ENCODE data around the gene LGALS8. TPM values are rescaled to one million over a fixed set of nuclear protein-coding genes. Genes with fewer than 3 reads are reported as not detected.

Gene LGALS8
- total and polyA plus RNA-seq, 8 donors: 18.5 to 55.1 (median 27.2) TPM

DNA sequence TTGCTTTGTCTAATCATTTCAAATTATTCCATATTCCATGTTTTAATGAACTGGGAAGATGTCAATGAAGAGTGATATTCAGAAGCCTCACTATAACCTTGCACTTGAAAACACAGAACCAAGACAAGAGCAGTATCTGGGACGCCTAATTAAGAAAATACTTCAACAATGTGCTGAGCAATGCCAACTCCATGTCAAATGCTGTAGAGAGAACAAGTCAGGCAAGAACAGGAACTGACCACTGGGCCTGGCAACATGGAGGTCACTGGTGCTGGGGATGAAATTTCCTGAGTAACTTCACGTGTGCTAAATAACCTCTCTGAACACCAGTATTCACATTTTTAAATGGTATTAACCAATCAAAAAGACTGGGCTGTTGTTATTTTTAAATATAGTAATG is 57.7 kb downstream of the LGALS8 start:
- Histone ChIP-seq H3K36me3 (peaks cover 0 to 49% (median 24%) of the 10 kb centered on the region in 3 donors), H3K4me3 (no peak overlapping the region), H3K27ac (no peak overlapping the region), H3K9me3 (no peaks in the 10 kb centered on the region), H3K27me3 (no peaks in the 10 kb centered on the region), H3K4me1 (no peaks in the 10 kb centered on the region)
- no peak for ATAC-seq
- FAIRE-seq: no peak
- intact Hi-C loops (cut with DNase I): no loop called here
- 82 to 87% methylated on average over 2 of the region's 2 CpGs for WGBS, 2 donors
- TF ChIP-seq, protein P1, sequence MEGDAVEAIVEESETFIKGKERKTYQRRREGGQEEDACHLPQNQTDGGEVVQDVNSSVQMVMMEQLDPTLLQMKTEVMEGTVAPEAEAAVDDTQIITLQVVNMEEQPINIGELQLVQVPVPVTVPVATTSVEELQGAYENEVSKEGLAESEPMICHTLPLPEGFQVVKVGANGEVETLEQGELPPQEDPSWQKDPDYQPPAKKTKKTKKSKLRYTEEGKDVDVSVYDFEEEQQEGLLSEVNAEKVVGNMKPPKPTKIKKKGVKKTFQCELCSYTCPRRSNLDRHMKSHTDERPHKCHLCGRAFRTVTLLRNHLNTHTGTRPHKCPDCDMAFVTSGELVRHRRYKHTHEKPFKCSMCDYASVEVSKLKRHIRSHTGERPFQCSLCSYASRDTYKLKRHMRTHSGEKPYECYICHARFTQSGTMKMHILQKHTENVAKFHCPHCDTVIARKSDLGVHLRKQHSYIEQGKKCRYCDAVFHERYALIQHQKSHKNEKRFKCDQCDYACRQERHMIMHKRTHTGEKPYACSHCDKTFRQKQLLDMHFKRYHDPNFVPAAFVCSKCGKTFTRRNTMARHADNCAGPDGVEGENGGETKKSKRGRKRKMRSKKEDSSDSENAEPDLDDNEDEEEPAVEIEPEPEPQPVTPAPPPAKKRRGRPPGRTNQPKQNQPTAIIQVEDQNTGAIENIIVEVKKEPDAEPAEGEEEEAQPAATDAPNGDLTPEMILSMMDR (IDR thresholded peaks at IDR 0.05): no peak
- DNase-seq: no peak

DNA sequence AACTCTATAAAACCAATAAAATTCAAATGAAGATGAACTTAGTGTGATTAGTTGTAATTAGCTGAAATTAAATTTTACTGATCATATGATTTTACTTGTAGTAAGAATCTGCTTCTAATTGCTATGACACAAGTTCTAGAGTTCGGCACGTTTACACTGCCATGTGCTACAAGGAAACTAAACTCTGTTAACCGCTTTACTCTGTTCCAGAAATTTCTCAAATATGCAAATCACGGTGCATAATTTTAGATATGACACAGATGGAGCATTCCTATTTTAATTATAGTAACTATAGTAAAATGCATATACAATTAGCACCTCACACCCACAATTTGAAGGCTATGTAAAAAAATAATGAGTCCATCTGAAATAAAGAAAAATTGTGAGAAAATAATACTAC is 65.7 kb downstream of the LGALS8 start:
- intact Hi-C loops (cut with DNase I): no loop called here
- H3K9me3 ChIP-seq: no peaks in the 10 kb centered on the region
- WGBS, 2 donors: 91 to 94% methylated on average over 4 of the region's 4 CpGs
- ATAC-seq (no peak), DNase-seq (no peak), FAIRE-seq (peak; percentile 29)
- H3K4me3 ChIP-seq: no peak overlapping the region
- TF ChIP-seq, protein P1 (IDR thresholded peaks at IDR 0.05): no peak
- H3K27me3 ChIP-seq: no peaks in the 10 kb centered on the region
- peaks cover 0 to 63% (median 13%) of the 10 kb centered on the region in 3 donors for H3K36me3 ChIP-seq
- no peak overlapping the region for H3K27ac ChIP-seq
- H3K4me1 ChIP-seq: no peaks in the 10 kb centered on the region

DNA sequence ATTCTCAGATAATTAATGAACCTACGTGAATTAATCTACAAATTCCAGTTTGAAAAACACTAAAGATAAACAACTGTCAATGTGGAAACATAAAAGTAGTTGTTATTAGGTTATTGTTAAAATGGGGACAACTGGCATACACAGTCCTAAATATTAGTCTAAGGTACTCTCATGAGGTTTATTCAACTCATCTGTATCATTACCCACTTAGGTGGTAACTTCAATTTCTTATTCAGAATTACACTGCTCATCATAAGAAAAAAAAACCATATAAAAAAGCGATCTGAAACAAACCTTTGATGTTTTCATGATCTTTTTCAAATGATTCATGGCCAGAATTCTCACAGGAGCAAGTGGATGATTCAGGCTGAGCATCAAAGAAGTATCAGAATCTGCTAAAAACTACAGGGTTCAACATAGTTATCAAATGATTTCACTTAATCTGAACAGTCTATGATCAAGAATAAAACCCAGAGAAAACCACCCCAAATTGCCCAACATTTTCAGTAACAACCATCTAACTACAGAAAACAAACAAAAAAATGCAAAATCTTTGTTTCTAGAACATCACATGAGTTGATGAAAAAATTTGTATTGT is 66.9 kb downstream of the LGALS8 start:
- Histone ChIP-seq H3K9me3 (no peaks in the 10 kb centered on the region), H3K27me3 (no peaks in the 10 kb centered on the region), H3K4me1 (no peaks in the 10 kb centered on the region), H3K4me3 (no peak overlapping the region), H3K36me3 (peaks cover 0 to 62% (median 13%) of the 10 kb centered on the region in 3 donors), H3K27ac (no peak overlapping the region)
- intact Hi-C loops (cut with DNase I): loop anchor here in 2 of 3 donors (10.0 kb wide), 1 partner anchor 46 kb away; no protein-coding TSS in a partner anchor
- no peak for DNase-seq
- no peak for FAIRE-seq
- 82 to 89% methylated on average over 2 of the region's 2 CpGs for WGBS, 2 donors
- TF ChIP-seq, protein P1 (IDR thresholded peaks at IDR 0.05): no peak
- no peak for ATAC-seq

DNA sequence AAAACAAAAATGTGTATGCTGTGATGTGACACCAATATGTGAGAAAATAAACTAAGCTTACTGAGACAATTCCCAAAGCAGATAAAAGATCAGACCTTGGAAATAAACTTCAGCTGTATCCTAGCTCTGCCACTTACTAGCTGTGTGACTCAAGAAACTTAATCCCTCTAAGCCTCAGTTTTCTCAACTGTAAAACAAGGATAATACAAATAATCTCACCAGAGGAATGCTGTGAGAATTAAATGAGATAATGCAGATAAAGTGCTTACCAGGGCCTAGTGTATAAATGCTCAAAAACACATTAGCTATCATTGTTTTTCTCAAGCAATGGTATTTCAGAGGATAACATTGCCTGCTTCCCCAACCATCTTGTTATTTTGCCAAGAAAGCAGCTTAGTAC is 78.4 kb downstream of the LGALS8 start:
- FAIRE-seq: no peak
- intact Hi-C loops (cut with DNase I): no loop called here
- Histone ChIP-seq H3K4me3 (no peak overlapping the region), H3K9me3 (no peaks in the 10 kb centered on the region), H3K27ac (no peak overlapping the region), H3K4me1 (peaks cover 11 to 20% (median 12%) of the 10 kb centered on the region in 3 donors), H3K36me3 (peaks cover 0 to 15% (median 0%) of the 10 kb centered on the region in 3 donors), H3K27me3 (no peaks in the 10 kb centered on the region)
- no peak for DNase-seq
- ATAC-seq: no peak
- TF ChIP-seq, protein P1 (IDR thresholded peaks at IDR 0.05): no peak

Other genes with a start within 250 kb of the LGALS8 start
- gene ERO1B, start 242.0 kb upstream of the LGALS8 start, total RNA-seq: 100 to 1,000 TPM in 3 of 6 donors, 10 to 100 TPM in 3; 94.9 to 153 (median 100) TPM
- 100 to 1,000 TPM in 1 of 2 donors, 10 to 100 TPM in 1; 84.5 to 225 TPM for gene ERO1B, start 242.0 kb upstream of the LGALS8 start, polyA plus RNA-seq
- gene EDARADD, start 129.7 kb upstream of the LGALS8 start, total RNA-seq: 1 to 10 TPM; 1.3 to 4.1 (median 3.0) TPM
- 1 to 10 TPM; 1.2 to 9.5 TPM for gene EDARADD, start 129.7 kb upstream of the LGALS8 start, polyA plus RNA-seq
- gene HEATR1, start 80.5 kb downstream of the LGALS8 start, total RNA-seq: 10 to 100 TPM; 13.7 to 21.2 (median 16.8) TPM
- gene HEATR1, start 80.5 kb downstream of the LGALS8 start, polyA plus RNA-seq: 1 to 10 TPM; 4.1 to 4.8 TPM
- gene ACTN2, start 162.5 kb downstream of the LGALS8 start, total RNA-seq: 1 to 10 TPM in 4 of 6 donors, under 1 TPM in 2; 0.95 to 2.1 (median 1.4) TPM
- gene ACTN2, start 162.5 kb downstream of the LGALS8 start, polyA plus RNA-seq: 1 to 10 TPM; 2.7 to 4.6 TPM

All from pancreas (tissue), 10 donors.